ENCODE data around the gene FBXL16.

FBXL16 gene

GRCh38 chr16:652454-653305 is 52.9 kb downstream of the FBXL16 start:
- H3K27ac ChIP-seq, result no peak overlapping the region
- TF ChIP-seq CTCF (conservative IDR thresholded peaks at IDR 0.05), result no peak

GRCh38 chr16:651844-652243 is 53.8 kb downstream of the FBXL16 start:
- no peak overlapping the region for H3K27ac ChIP-seq

GRCh38 chr16:649631-650030 is 56.0 kb downstream of the FBXL16 start:
- TF ChIP-seq CTCF (conservative IDR thresholded peaks at IDR 0.05), result no peak
- peak overlapping the region; percentile 75 for H3K27ac ChIP-seq

More at GRCh38 chr16:651844-652243, 53.8 kb downstream of the FBXL16 start:
- no peak for TF ChIP-seq CTCF (conservative IDR thresholded peaks at IDR 0.05)

- no peak for TF ChIP-seq CTCF (conservative IDR thresholded peaks at IDR 0.05)
These were observed 56.6 kb downstream of the FBXL16 start, which contains the start of gene WDR90 for GRCh38 chr16:648781-649589. TSS of gene WDR90 (plus strand) at chr16:649365. CDS start at chr16:649417, 52 bp downstream.

DNA sequence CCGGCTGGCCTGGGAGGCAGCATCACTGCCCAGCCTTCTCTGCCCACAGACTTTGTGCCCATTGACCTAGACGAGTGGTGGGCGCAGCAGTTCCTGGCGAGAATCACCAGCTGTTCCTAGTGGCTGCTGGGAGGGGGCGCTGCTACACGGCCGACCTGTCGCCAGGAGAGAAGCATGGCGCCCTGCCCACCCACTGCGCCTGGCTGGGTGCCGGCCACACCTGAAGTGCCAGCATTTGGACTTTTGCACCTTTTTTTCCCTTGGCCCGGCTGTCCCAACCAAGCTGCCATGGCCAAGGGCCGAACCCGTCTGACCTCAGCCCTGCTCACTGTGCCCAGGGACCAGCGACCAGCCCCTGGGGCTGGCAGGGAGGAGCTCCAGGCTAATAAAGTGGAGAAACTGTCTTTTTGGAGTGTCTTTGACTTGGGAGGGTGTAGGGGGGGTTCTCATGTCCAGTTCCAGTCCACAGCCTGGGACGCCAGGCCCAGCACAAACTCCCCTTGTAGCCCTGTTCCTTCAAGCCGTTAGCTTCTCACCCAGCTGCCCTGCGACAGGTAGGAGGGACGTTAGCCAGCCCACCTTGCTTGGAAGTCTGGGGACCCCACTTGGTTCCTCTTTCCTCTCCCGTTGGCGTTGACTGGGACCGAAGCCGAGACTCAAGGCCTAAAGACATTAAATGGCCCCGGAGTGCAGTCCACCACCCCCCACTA is 57.4 kb downstream of the FBXL16 start:
- TF ChIP-seq CTCF (conservative IDR thresholded peaks at IDR 0.05), result peak; percentile 29
- H3K27ac ChIP-seq, result peak overlapping the region; percentile 75

More at GRCh38 chr16:648781-649589, 56.6 kb downstream of the FBXL16 start, which contains the start of gene WDR90:
- peak within 1 kb of the TSS; percentile 75 for H3K27ac ChIP-seq

GRCh38 chr16:647173-647902 is 58.3 kb downstream of the FBXL16 start:
- no peak for TF ChIP-seq CTCF (conservative IDR thresholded peaks at IDR 0.05)
- H3K27ac ChIP-seq, result no peak overlapping the region
